NT2/D1 (cell line): ENCODE data around the gene TLCD1.

Experiments used
- DNase-seq: peaks from one replicate; pipeline ENCODE4 v3.0.0-alpha.2; 2011; ENCODE audit warnings: low read depth, low spot score
- H3K27me3 ChIP-seq: 2 replicates; pipeline ENCODE4 v1.6.0; 2011; ENCODE audit warnings: mild to moderate bottlenecking; ENCODE audit not compliant: insufficient read length, insufficient read depth
- H3K36me3 ChIP-seq: 2 replicates; pipeline ENCODE4 v1.6.1; 2011; ENCODE audit warnings: mild to moderate bottlenecking, low read length, mixed read lengths; ENCODE audit not compliant: insufficient read depth, insufficient read length
- H3K4me1 ChIP-seq: 2 replicates; pipeline ENCODE4 v1.5.1; 2011; ENCODE audit not compliant: insufficient read depth, insufficient read length
- H3K4me3 ChIP-seq: 2 replicates; pipeline ENCODE4 v1.5.1; 2011; ENCODE audit warnings: low read depth; ENCODE audit not compliant: insufficient read length
- H3K9ac ChIP-seq: 2 replicates; pipeline ENCODE4 v1.6.0; 2011; ENCODE audit warnings: low read depth; ENCODE audit not compliant: insufficient read length
- H3K9me3 ChIP-seq: 2 replicates; pipeline ENCODE4 v1.5.1; 2011; ENCODE audit warnings: mild to moderate bottlenecking, low read length; ENCODE audit not compliant: insufficient read depth
- SUZ12 ChIP-seq: IDR thresholded peaks from 2 replicates; pipeline ENCODE4 v1.6.1; 2011; ENCODE audit not compliant: insufficient read length, insufficient read depth; ENCODE audit errors: extremely low read depth
- YY1 ChIP-seq: IDR thresholded peaks from 2 replicates; pipeline ENCODE4 v1.6.1; 2011; ENCODE audit not compliant: insufficient read length, insufficient read depth
- ZNF274 ChIP-seq: IDR thresholded peaks from 2 replicates; pipeline ENCODE4 v1.6.1; 2011; ENCODE audit warnings: mild to moderate bottlenecking, low read depth, low read length

TLCD1 gene

GRCh38 chr17:28744972-28745785 is 19.1 kb upstream of the TLCD1 start:
- peaks cover 17% of the 10 kb centered on the region for H3K4me1 ChIP-seq
- no peak for DNase-seq
- peak overlapping the region; percentile 92 for H3K9ac ChIP-seq
- peaks cover 56% of the 10 kb centered on the region for H3K36me3 ChIP-seq
- no peaks in the 10 kb centered on the region for H3K9me3 ChIP-seq
- no peaks in the 10 kb centered on the region for H3K27me3 ChIP-seq
- TF ChIP-seq ZNF274 = no peak
- no peak for TF ChIP-seq YY1
- TF ChIP-seq SUZ12 = no peak
- H3K4me3 ChIP-seq = peak overlapping the region; percentile 81

GRCh38 chr17:28744104-28744971 is 18.3 kb upstream of the TLCD1 start:
- TF ChIP-seq SUZ12 (no peak), YY1 (no peak), ZNF274 (no peak)
- Histone ChIP-seq H3K4me3 (peak overlapping the region; percentile 81), H3K9me3 (no peaks in the 10 kb centered on the region), H3K4me1 (peaks cover 17% of the 10 kb centered on the region), H3K9ac (peak overlapping the region; percentile 97), H3K27me3 (no peaks in the 10 kb centered on the region), H3K36me3 (peaks cover 54% of the 10 kb centered on the region)
- no peak for DNase-seq

GRCh38 chr17:28743243-28744103 is 17.4 kb upstream of the TLCD1 start, which contains the start of gene TRAF4:
TSS of gene TRAF4 (plus strand) at chr17:28744011. CDS start at chr17:28744113, 102 bp downstream.
- no peaks in the 10 kb centered on the region for H3K27me3 ChIP-seq
- DNase-seq = peak; percentile 69
- peak within 1 kb of the TSS; percentile 81 for H3K4me3 ChIP-seq
- peaks cover 19% of the 10 kb centered on the region for H3K4me1 ChIP-seq
- H3K9ac ChIP-seq = peak within 1 kb of the TSS; percentile 97
- H3K36me3 ChIP-seq = peaks cover 53% of the 10 kb centered on the region
- H3K9me3 ChIP-seq = no peaks in the 10 kb centered on the region
- no peak for TF ChIP-seq SUZ12
- no peak for TF ChIP-seq YY1
- no peak for TF ChIP-seq ZNF274

DNA sequence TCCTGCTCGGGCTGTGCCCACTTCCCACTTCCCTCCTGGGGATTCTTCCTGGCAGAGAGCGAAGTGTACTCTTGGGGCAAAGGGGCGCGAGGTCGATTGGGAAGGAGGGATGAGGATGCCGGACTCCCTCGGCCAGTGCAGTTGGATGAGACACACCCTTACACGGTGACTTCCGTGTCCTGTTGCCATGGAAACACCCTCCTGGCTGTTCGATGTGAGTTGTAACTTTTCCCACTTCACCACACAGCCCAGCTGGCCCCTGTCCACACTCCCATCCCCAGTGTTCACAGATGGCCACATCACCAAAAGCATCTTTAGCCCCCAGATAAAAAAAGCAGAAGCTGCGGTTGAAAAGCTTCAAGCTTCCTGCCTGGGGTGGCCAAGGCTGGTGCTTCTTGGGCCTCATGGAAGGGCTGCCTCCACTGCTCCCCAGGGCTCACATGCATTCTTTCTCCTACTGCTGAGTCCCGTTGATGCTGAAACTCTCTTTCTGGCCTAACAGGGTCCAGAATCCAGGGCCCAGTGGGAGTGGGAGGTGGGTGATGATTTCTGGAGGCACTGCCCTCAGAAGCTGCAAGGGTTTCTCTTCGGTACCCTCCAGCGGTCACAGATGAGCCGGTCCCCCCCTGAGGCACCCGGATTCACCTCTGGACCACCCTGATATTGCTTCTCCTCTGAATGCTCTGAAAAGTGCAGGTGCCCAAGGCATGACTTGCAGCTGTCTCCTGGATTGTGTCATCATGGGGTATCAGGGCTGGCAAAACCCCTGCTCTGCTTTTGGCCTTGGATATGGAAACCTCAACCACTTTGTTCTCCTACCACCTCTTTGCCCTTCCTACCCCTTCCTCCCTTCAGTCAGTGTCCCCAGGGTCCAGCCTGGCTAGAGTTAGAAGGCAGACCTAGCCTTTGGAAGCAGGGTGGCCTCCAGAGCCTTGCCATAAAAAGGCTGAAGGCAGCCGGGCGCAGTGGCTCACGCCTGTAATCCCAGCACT is 15.6 kb upstream of the TLCD1 start:
- H3K9me3 ChIP-seq = no peaks in the 10 kb centered on the region
- no peak for DNase-seq
- peaks cover 47% of the 10 kb centered on the region for H3K36me3 ChIP-seq
- H3K4me1 ChIP-seq = peaks cover 10% of the 10 kb centered on the region
- H3K27me3 ChIP-seq = no peaks in the 10 kb centered on the region
- H3K4me3 ChIP-seq = no peak overlapping the region
- TF ChIP-seq YY1 = no peak
- TF ChIP-seq ZNF274 = no peak
- H3K9ac ChIP-seq = no peak overlapping the region

DNA sequence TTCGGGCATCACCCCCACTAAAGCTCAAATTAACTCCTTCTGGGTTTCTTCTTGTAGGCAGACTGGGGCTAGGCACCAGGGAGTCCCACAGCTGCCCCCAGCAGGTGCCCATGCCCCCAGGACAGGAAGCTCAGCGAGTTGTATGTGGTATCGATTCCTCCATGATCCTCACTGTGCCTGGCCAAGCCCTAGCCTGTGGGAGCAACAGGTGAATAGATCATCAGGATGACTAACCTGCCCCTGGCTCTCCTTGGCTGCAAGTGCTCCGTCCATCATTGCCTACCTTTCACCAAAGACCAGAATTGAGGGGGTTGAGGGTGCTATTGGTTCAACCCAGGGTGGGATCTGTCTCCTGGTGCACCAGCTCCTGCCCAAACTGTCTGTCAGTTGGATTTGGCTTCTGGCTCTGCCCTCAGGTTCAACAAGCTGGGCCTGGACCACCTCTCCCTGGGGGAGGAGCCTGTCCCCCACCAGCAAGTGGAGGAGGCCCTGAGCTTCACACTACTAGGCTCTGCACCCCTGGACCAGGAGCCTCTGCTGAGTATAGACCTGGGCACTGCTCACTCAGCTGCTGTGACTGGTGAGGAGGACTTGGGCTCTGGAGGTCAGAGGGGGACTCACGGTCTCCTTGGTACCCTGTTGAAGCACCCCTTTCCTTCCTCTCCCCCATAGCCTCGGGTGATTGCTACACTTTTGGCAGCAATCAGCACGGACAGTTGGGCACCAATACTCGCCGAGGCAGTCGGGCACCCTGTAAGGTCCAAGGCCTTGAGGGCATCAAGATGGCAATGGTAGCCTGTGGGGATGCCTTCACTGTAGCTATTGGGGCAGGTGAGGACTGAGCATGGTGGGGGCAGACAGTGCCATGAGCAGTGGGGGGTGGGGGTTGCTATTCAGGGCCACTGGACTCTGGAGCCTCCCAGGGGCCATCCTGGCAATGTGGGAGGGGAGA is 14.6 kb upstream of the TLCD1 start:
- Histone ChIP-seq H3K4me1 (peaks cover 2% of the 10 kb centered on the region), H3K27me3 (no peaks in the 10 kb centered on the region), H3K9me3 (no peaks in the 10 kb centered on the region), H3K9ac (no peak overlapping the region), H3K36me3 (peaks cover 37% of the 10 kb centered on the region), H3K4me3 (no peak overlapping the region)
- DNase-seq = no peak
- TF ChIP-seq YY1 (no peak), ZNF274 (no peak), SUZ12 (no peak)
